HepG2 (cell line): ENCODE measurements around the gene AHSG. TPM values are rescaled to one million over a fixed set of nuclear protein-coding genes. Genes with fewer than 3 reads are reported as not detected.

Experiments
- ATF2 ChIP-seq: sonication (generic); formaldehyde crosslinking; IDR thresholded peaks from 2 replicates; pipeline ENCODE4 v1.4.0; 2020; ENCODE audit warnings: missing genetic modification reagents
- CTCF ChIP-seq: sonication (generic); formaldehyde crosslinking; IDR thresholded peaks from 2 replicates; pipeline ENCODE4 v1.5.0; 2020; ENCODE audit warnings: mild to moderate bottlenecking, missing genetic modification reagents, moderate library complexity
- FOXP4 ChIP-seq: sonication (generic); formaldehyde crosslinking; IDR thresholded peaks from 2 replicates; pipeline ENCODE4 v1.4.0; 2020; ENCODE audit warnings: missing genetic modification reagents
- GABPA ChIP-seq, 2 experiments: IDR thresholded peaks; 2 replicates each; pipeline ENCODE4 v1.6.1; 2011 to 2016; ENCODE audit warnings: low read depth in 2 of 2, low read length in 1 of 2, missing biosample characterization in 1 of 2, missing genetic modification characterization in 1 of 2
- HMG20A ChIP-seq: IDR thresholded peaks from 2 replicates; pipeline ENCODE4 v1.6.1; 2016; ENCODE audit warnings: borderline replicate concordance
- HMGXB3 ChIP-seq: sonication (generic); formaldehyde crosslinking; IDR thresholded peaks from 2 replicates; pipeline ENCODE4 v1.4.0; 2020; ENCODE audit warnings: missing genetic modification reagents, borderline replicate concordance
- RBAK ChIP-seq: sonication (generic); formaldehyde crosslinking; IDR thresholded peaks from 2 replicates; pipeline ENCODE4 v1.5.1; 2020; ENCODE audit warnings: mild to moderate bottlenecking, missing genetic modification reagents
- SETDB1 ChIP-seq: sonication (generic); formaldehyde crosslinking; IDR thresholded peaks from 2 replicates; pipeline ENCODE4 v1.5.1; 2020; ENCODE audit warnings: missing genetic modification reagents, mild to moderate bottlenecking, borderline replicate concordance
- TFDP1 ChIP-seq: IDR thresholded peaks from 2 replicates; pipeline ENCODE4 v1.6.1; 2016; ENCODE audit warnings: missing compliant biosample characterization, missing genetic modification reagents, borderline replicate concordance
- TP53 ChIP-seq: sonication (generic); formaldehyde crosslinking; conservative IDR thresholded peaks from 2 replicates; pipeline ENCODE4 v1.4.0; 2020; ENCODE audit warnings: missing genetic modification reagents
- ZBTB33 ChIP-seq: sonication (generic); formaldehyde crosslinking; IDR thresholded peaks from 2 replicates; pipeline ENCODE4 v1.4.0; 2020; ENCODE audit warnings: missing genetic modification reagents
- ZBTB38 ChIP-seq: sonication (generic); formaldehyde crosslinking; IDR thresholded peaks from 2 replicates; pipeline ENCODE4 v1.5.1; 2020; ENCODE audit warnings: mild to moderate bottlenecking, missing genetic modification reagents
- ZNF468 ChIP-seq: sonication (generic); formaldehyde crosslinking; IDR thresholded peaks from 2 replicates; pipeline ENCODE4 v1.8.0; 2022; ENCODE audit warnings: mild to moderate bottlenecking, moderate library complexity, missing genetic modification reagents
- ZNF501 ChIP-seq: sonication (generic); formaldehyde crosslinking; IDR thresholded peaks from 2 replicates; pipeline ENCODE4 v1.5.1; 2020; ENCODE audit warnings: mild to moderate bottlenecking, moderate library complexity, missing genetic modification reagents
- ZNF7 ChIP-seq: IDR thresholded peaks from 2 replicates; pipeline ENCODE4 v1.6.1; 2016; ENCODE audit warnings: missing biosample characterization, missing genetic modification reagents
- ZNF879 ChIP-seq: sonication (generic); formaldehyde crosslinking; IDR thresholded peaks from 2 replicates; pipeline ENCODE4 v1.8.1; 2023; ENCODE audit warnings: missing genetic modification reagents
- ZNF891 ChIP-seq: sonication (generic); formaldehyde crosslinking; IDR thresholded peaks from 2 replicates; pipeline ENCODE4 v1.5.0; 2020; ENCODE audit warnings: mild to moderate bottlenecking, missing genetic modification reagents
- polyA plus RNA-seq, 8 experiments: library from polyadenylated mRNA; depleted of rRNA in 3 of 8; stranded (reverse) in 7 of 8; unstranded in 1 of 8; fragments of >200 nt; fragmentation: Illumina TruSeq in 4 of 8; extraction: Trizol in 4 of 8; gene quantifications; 2 replicates each; pipeline versions ENCODE4 v1.2.1 to v1.2.3, GENCODE V29; 2011 to 2016; ENCODE audit warnings: low read depth in 4 of 8, missing spikeins in 1 of 8, mixed read lengths in 1 of 8; ENCODE audit not compliant: insufficient read depth in 1 of 8
- total RNA-seq, 5 experiments: library from RNA; depleted of rRNA; stranded (reverse); fragments of >200 nt; fragmentation: Illumina TruSeq; extraction: Trizol; gene quantifications; 2 replicates each; pipeline ENCODE4 v1.2.3, GENCODE V29; 2016; ENCODE audit warnings: low read depth in 1 of 5

AHSG gene
- total and polyA plus RNA-seq, 2 of the 13 experiments (the other 11 are each of a cell fraction or from before 2014, with no cell fraction given): 2,043 to 19,152 TPM

- TF ChIP-seq ATF2 (CRISPR knock-in tag) (no peak), HMGXB3 (CRISPR knock-in tag) (no peak), ZNF468 (CRISPR knock-in tag) (no peak), SETDB1 (no peak), GABPA (IDR thresholded peaks at IDR 0.05; ENCODE audit: low read depth, low read length) (no peak), GABPA (CRISPR knock-in tag; IDR thresholded peaks at IDR 0.05; ENCODE audit: low read depth) (peak; percentile 41; the same call in 1 of the 2 replicates), CTCF (CRISPR knock-in tag) (peak; percentile 35), ZNF7 (CRISPR knock-in tag) (no peak), ZNF891 (no peak), ZNF879 (CRISPR knock-in tag) (no peak), ZBTB33 (CRISPR knock-in tag) (no peak), FOXP4 (CRISPR knock-in tag) (0 out of 2 replicates have a peak, but pooled peaks have one; percentile 13), TFDP1 (CRISPR knock-in tag) (0 out of 2 replicates have a peak, but pooled peaks have one; percentile 17), HMG20A (CRISPR knock-in tag) (no peak), RBAK (CRISPR knock-in tag) (no peak), ZBTB38 (CRISPR knock-in tag) (no peak), ZNF501 (CRISPR knock-in tag) (no peak), TP53 (CRISPR knock-in tag) (no peak)
These were observed 41.1 kb downstream of the AHSG start (continued) for GRCh38 chr3:186653984-186654383.
